GM18502 (cell line): Measurements from ENCODE around the gene PPP2R3C.
A peak's percentile ranks its signal among the peaks of the same experiment; 100 is the strongest.
"Not testable (repeated sequence)": the region's sequence is repeated elsewhere in the genome, so short reads cannot be mapped to it uniquely, and the experiment has no call there.

Experiments
- ATAC-seq: cut with Tn5 transposase; IDR thresholded peaks from one replicate; pipeline ENCODE4 v1.9.1; 2021; ENCODE audit warnings: mild to moderate bottlenecking; ENCODE audit not compliant: unreplicated experiment, poor library complexity

PPP2R3C gene

GRCh38 chr14:35121887-35122695 lies at the start of gene PPP2R3C, which contains the start of gene PRORP:
Gene PPP2R3C (minus strand): TSS chr14:35121990. CDS start chr14:35121959, 31 bp downstream.
Gene PRORP (plus strand): TSS chr14:35122552. CDS start chr14:35123246, 694 bp downstream.
- peak; percentile 85 for ATAC-seq

- ATAC-seq: no peak
Observed at GRCh38 chr14:35167496-35167895, 45.7 kb upstream of the PPP2R3C start.

- no peak for ATAC-seq
Observed at GRCh38 chr14:35164849-35165248, 43.1 kb upstream of the PPP2R3C start.

GRCh38 chr14:35163384-35163783 lies 41.6 kb upstream of the PPP2R3C start:
- no peak for ATAC-seq

GRCh38 chr14:35161231-35161630 lies 39.4 kb upstream of the PPP2R3C start:
- no peak for ATAC-seq

GRCh38 chr14:35159742-35160409 lies 38.1 kb upstream of the PPP2R3C start:
- peak; percentile 62 for ATAC-seq

- no peak for ATAC-seq
Observed at GRCh38 chr14:35158951-35159653, 37.3 kb upstream of the PPP2R3C start.

- ATAC-seq: no peak
Observed at GRCh38 chr14:35158491-35158890, 36.7 kb upstream of the PPP2R3C start.

- ATAC-seq: peak; percentile 58
Observed at GRCh38 chr14:35155962-35156361, 34.2 kb upstream of the PPP2R3C start.

- no peak for ATAC-seq
Observed at GRCh38 chr14:35154016-35154415, 32.2 kb upstream of the PPP2R3C start.

GRCh38 chr14:35152531-35152930 lies 30.7 kb upstream of the PPP2R3C start:
- ATAC-seq: not testable (repeated sequence)

- ATAC-seq: no peak
Observed at GRCh38 chr14:35149239-35149638, 27.4 kb upstream of the PPP2R3C start.

- ATAC-seq: no peak
Observed at GRCh38 chr14:35147711-35148110, 25.9 kb upstream of the PPP2R3C start.

GRCh38 chr14:35147186-35147585 lies 25.4 kb upstream of the PPP2R3C start:
- ATAC-seq: no peak

GRCh38 chr14:35146711-35147149 lies 24.9 kb upstream of the PPP2R3C start:
- ATAC-seq: no peak

- ATAC-seq: no peak
Observed at GRCh38 chr14:35144029-35144428, 22.2 kb upstream of the PPP2R3C start.

- ATAC-seq: no peak
Observed at GRCh38 chr14:35140718-35141581, 19.2 kb upstream of the PPP2R3C start.

GRCh38 chr14:35138585-35138984 lies 16.8 kb upstream of the PPP2R3C start:
- ATAC-seq: no peak

GRCh38 chr14:35134329-35135123 lies 12.7 kb upstream of the PPP2R3C start:
- no peak for ATAC-seq
